HCT116 (cell line): Measurements from ENCODE around the gene PGGT1B. TPM values are rescaled to one million over a fixed set of nuclear protein-coding genes. Genes with fewer than 3 reads are reported as not detected.

Source experiments
- ATAC-seq: fragments of 200-7000 bp; cut with Tn5 transposase; 2 replicates; pipeline ENCODE4 v1.9.1; 2020; ENCODE audit warnings: mild to moderate bottlenecking, moderate library complexity
- BruUV-seq: library from RNA; stranded (reverse); fragments of 400-500 nt; replicated peaks from 2 replicates; lab custom pipeline; 2021; lab: Mats Ljungman, UMichigan
- CTCF ChIA-PET: fragments of 300-600 bp; sonication (Branson Sonifier 250); formaldehyde crosslinking; loops from one replicate; lab custom pipeline; 2021; ENCODE audit warnings: antibody characterized with exemption; lab: Charles Lee
- POLR2A ChIA-PET: fragments of 300-600, 350-600 bp; sonication (Branson Sonifier 250); formaldehyde crosslinking; loops from one replicate; lab custom pipeline; 2021; ENCODE audit warnings: antibody characterized with exemption; lab: Charles Lee
- RAD21 ChIA-PET, 2 experiments: fragments of 300-600 bp; sonication (Branson Sonifier 250); formaldehyde crosslinking; loops; one replicate each; lab custom pipeline; 2023; ENCODE audit warnings: low total read pairs in 2 of 2; ENCODE audit not compliant: uncharacterized antibody in 2 of 2, unreplicated experiment in 2 of 2, low non-redundant PET in 1 of 2; lab: Charles Lee
- DNase-seq: peaks from one replicate; pipeline ENCODE4 v3.0.0-alpha.2; 2010; ENCODE audit warnings: low read depth, low spot score
- H2AFZ ChIP-seq: fragments of 200-600 bp; shearing (Covaris generic), sonication (generic); 2 replicates; pipeline ENCODE4 v1.6.1; 2017; ENCODE audit warnings: low read depth, mixed run types, mixed read lengths, antibody characterized with exemption, low read length; ENCODE audit not compliant: poor library complexity, severe bottlenecking
- H3K27ac ChIP-seq: 2 replicates; pipeline ENCODE4 v1.5.1; 2012; ENCODE audit warnings: low read depth, low read length
- H3K27me3 ChIP-seq: fragments of 200-600 bp; sonication (generic); 2 replicates; pipeline ENCODE4 v1.6.1; 2016; ENCODE audit warnings: mixed run types, low read length, mixed read lengths; ENCODE audit not compliant: insufficient read depth
- H3K36me3 ChIP-seq, 2 experiments: fragments of 200-500 bp in 1 of 2; fragments of 200-600 bp in 1 of 2; sonication (Bioruptor generic) in 1 of 2; sonication (generic) in 1 of 2; 2 replicates each; pipeline versions ENCODE4 v1.5.1 to v1.6.1; 2014 to 2016; ENCODE audit warnings: low read length in 2 of 2, inconsistent platforms in 1 of 2, mixed read lengths in 1 of 2, mixed run types in 1 of 2; ENCODE audit not compliant: insufficient read depth in 2 of 2, control insufficient read depth in 1 of 2
- H3K4me1 ChIP-seq, 2 experiments: fragments of 200-600 bp in 1 of 2; sonication (generic) in 1 of 2; 2 replicates each; pipeline versions ENCODE4 v1.5.1 to v1.6.1; 2012 to 2017; ENCODE audit warnings: low read length in 2 of 2, inconsistent platforms in 1 of 2, mild to moderate bottlenecking in 1 of 2, mixed read lengths in 1 of 2, mixed run types in 1 of 2, moderate library complexity in 1 of 2; ENCODE audit not compliant: insufficient read depth in 2 of 2, control insufficient read depth in 1 of 2
- H3K4me2 ChIP-seq: fragments of 200-600 bp; sonication (generic); 2 replicates; pipeline ENCODE4 v1.6.1; 2017; ENCODE audit warnings: mixed run types, low read length, mixed read lengths
- H3K4me3 ChIP-seq, 2 experiments: fragments of 200-600 bp in 1 of 2; sonication (generic) in 1 of 2; replicated peaks in 1 of 2; 2 replicates each; pipeline ENCODE4 v1.5.1; 2011 to 2016; ENCODE audit warnings: low read length in 2 of 2, control low read depth in 1 of 2, low read depth in 1 of 2, mild to moderate bottlenecking in 1 of 2, mixed read lengths in 1 of 2, mixed run types in 1 of 2
- H3K79me2 ChIP-seq: fragments of 200-600 bp; sonication (generic); 2 replicates; pipeline ENCODE4 v1.6.1; 2017; ENCODE audit warnings: mild to moderate bottlenecking, mixed run types, low read length, moderate library complexity, mixed read lengths; ENCODE audit not compliant: insufficient read depth
- H3K9ac ChIP-seq: fragments of 200-600 bp; sonication (generic); 2 replicates; pipeline ENCODE4 v1.6.1; 2016; ENCODE audit warnings: low read length, mixed read lengths
- H3K9me2 ChIP-seq: fragments of 200-600 bp; sonication (generic), shearing (Covaris generic); 2 replicates; pipeline ENCODE4 v1.6.1; 2017; ENCODE audit warnings: mixed run types, mild to moderate bottlenecking, moderate library complexity; ENCODE audit not compliant: insufficient read depth
- H3K9me3 ChIP-seq, 2 experiments: fragments of 200-500 bp in 1 of 2; fragments of 200-600 bp in 1 of 2; sonication (Bioruptor generic) in 1 of 2; sonication (generic) in 1 of 2; 2 replicates each; pipeline ENCODE4 v1.6.1; 2014 to 2017; ENCODE audit warnings: low read length in 2 of 2, mixed read lengths in 2 of 2, inconsistent platforms in 1 of 2, low read depth in 1 of 2, mild to moderate bottlenecking in 1 of 2, mixed run types in 1 of 2, moderate library complexity in 1 of 2; ENCODE audit not compliant: control insufficient read depth in 1 of 2, insufficient read depth in 1 of 2
- H4K20me1 ChIP-seq: fragments of 200-600 bp; sonication (generic), shearing (Covaris generic); 2 replicates; pipeline ENCODE4 v1.6.1; 2017; ENCODE audit warnings: mixed run types, mild to moderate bottlenecking, moderate library complexity; ENCODE audit not compliant: insufficient read depth
- CBX3 ChIP-seq: IDR thresholded peaks from 2 replicates; pipeline ENCODE4 v1.6.1; 2012; ENCODE audit warnings: low read depth
- EGR1 ChIP-seq: IDR thresholded peaks from 2 replicates; pipeline ENCODE4 v1.6.1; 2012; ENCODE audit warnings: low read depth
- ELF1 ChIP-seq: IDR thresholded peaks from 2 replicates; pipeline ENCODE4 v1.6.1; 2012; ENCODE audit warnings: low read depth, borderline replicate concordance
- EZH2phosphoT487 ChIP-seq: fragments of 200-600 bp; IDR thresholded peaks from 2 replicates; pipeline ENCODE4 v1.6.1; 2018; ENCODE audit warnings: antibody characterized with exemption, borderline replicate concordance
- JUND ChIP-seq: IDR thresholded peaks from 2 replicates; pipeline ENCODE4 v1.6.1; 2012
- POLR2A ChIP-seq: IDR thresholded peaks from 2 replicates; pipeline ENCODE4 v1.7.0; 2011; ENCODE audit warnings: borderline replicate concordance; ENCODE audit not compliant: insufficient read depth, insufficient read length; ENCODE audit errors: extremely low read depth
- RAD21 ChIP-seq: IDR thresholded peaks from 2 replicates; pipeline ENCODE4 v1.6.1; 2012; ENCODE audit warnings: low read depth, mild to moderate bottlenecking
- SP1 ChIP-seq: IDR thresholded peaks from 2 replicates; pipeline ENCODE4 v1.6.1; 2012; ENCODE audit warnings: low read depth
- TCF7L2 ChIP-seq: IDR thresholded peaks from 2 replicates; pipeline ENCODE4 v1.7.0; 2011; ENCODE audit warnings: borderline replicate concordance, inconsistent platforms; ENCODE audit not compliant: insufficient read depth, insufficient read length; ENCODE audit errors: extremely low read depth
- ZFX ChIP-seq: fragments of 450-650 bp; IDR thresholded peaks from 2 replicates; pipeline ENCODE4 v1.6.1; 2017
- intact Hi-C: fragments of 100-400 bp; cut with micrococcal nuclease; formaldehyde crosslinking; loops from 2 replicates; pipeline ENCODE4 v1.10.0; 2022
- total RNA-seq: library from RNA; stranded (reverse); gene quantifications from one replicate; pipeline ENCODE4 v1.2.1, GENCODE V29; 2021; ENCODE audit not compliant: unreplicated experiment
- TF ChIP-seq, protein P1 (sequence below): IDR thresholded peaks from 2 replicates; pipeline ENCODE4 v1.6.1; 2011; ENCODE audit warnings: mild to moderate bottlenecking, low read length, moderate library complexity; ENCODE audit not compliant: insufficient replicate concordance; ENCODE audit errors: extremely low read depth
- TF ChIP-seq, protein P2 (sequence below): IDR thresholded peaks from 2 replicates; pipeline ENCODE4 v1.6.1; 2012; ENCODE audit warnings: low read depth

Gene PGGT1B
- total RNA-seq, 1 experiment from 2014 or later, result 45.8 TPM

DNA sequence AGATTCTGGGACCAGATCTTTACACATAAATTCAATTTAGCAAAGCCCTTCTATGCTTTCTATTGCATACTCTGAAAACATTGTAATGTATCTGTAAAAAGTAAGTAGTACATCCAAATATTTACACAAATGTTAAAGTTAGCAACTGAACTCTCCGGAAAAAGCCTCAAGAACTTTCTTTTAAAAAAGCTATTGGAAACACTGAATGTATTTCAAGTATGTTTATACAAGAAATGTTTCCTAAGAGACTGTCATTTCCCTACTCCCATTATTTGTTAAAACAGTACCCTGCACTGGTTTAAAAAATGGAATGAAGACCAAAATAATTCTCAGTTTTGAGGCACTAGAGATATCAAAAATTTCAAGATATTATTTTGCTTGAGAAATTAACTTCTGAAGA is 48.1 kb downstream of the PGGT1B start:
- no peaks in the 10 kb centered on the region for H3K27me3 ChIP-seq
- H3K9ac ChIP-seq, result no peak overlapping the region
- RAD21 ChIA-PET, result no interaction called here
- no peaks in the 10 kb centered on the region; the same call in none of the 2 replicates for H3K79me2 ChIP-seq
- H3K4me2 ChIP-seq, result no peak overlapping the region
- H3K4me1 ChIP-seq, result no peaks in the 10 kb centered on the region
- H3K9me2 ChIP-seq, result no peaks in the 10 kb centered on the region
- H4K20me1 ChIP-seq, result no peaks in the 10 kb centered on the region
- TF ChIP-seq POLR2A (no peak), TCF7L2 (no peak), SP1 (no peak), EGR1 (no peak), CBX3 (no peak), ZFX (no peak), EZH2phosphoT487 (no peak), JUND (no peak), ELF1 (no peak), RAD21 (no peak)
- TF ChIP-seq, protein P1, sequence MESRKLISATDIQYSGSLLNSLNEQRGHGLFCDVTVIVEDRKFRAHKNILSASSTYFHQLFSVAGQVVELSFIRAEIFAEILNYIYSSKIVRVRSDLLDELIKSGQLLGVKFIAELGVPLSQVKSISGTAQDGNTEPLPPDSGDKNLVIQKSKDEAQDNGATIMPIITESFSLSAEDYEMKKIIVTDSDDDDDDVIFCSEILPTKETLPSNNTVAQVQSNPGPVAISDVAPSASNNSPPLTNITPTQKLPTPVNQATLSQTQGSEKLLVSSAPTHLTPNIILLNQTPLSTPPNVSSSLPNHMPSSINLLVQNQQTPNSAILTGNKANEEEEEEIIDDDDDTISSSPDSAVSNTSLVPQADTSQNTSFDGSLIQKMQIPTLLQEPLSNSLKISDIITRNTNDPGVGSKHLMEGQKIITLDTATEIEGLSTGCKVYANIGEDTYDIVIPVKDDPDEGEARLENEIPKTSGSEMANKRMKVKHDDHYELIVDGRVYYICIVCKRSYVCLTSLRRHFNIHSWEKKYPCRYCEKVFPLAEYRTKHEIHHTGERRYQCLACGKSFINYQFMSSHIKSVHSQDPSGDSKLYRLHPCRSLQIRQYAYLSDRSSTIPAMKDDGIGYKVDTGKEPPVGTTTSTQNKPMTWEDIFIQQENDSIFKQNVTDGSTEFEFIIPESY, result no peak
- TF ChIP-seq, protein P2, sequence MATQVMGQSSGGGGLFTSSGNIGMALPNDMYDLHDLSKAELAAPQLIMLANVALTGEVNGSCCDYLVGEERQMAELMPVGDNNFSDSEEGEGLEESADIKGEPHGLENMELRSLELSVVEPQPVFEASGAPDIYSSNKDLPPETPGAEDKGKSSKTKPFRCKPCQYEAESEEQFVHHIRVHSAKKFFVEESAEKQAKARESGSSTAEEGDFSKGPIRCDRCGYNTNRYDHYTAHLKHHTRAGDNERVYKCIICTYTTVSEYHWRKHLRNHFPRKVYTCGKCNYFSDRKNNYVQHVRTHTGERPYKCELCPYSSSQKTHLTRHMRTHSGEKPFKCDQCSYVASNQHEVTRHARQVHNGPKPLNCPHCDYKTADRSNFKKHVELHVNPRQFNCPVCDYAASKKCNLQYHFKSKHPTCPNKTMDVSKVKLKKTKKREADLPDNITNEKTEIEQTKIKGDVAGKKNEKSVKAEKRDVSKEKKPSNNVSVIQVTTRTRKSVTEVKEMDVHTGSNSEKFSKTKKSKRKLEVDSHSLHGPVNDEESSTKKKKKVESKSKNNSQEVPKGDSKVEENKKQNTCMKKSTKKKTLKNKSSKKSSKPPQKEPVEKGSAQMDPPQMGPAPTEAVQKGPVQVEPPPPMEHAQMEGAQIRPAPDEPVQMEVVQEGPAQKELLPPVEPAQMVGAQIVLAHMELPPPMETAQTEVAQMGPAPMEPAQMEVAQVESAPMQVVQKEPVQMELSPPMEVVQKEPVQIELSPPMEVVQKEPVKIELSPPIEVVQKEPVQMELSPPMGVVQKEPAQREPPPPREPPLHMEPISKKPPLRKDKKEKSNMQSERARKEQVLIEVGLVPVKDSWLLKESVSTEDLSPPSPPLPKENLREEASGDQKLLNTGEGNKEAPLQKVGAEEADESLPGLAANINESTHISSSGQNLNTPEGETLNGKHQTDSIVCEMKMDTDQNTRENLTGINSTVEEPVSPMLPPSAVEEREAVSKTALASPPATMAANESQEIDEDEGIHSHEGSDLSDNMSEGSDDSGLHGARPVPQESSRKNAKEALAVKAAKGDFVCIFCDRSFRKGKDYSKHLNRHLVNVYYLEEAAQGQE, result no peak
- intact Hi-C loops, result no loop called here
- DNase-seq, result no peak
- no peak for ATAC-seq
- H3K36me3 ChIP-seq, result no peaks in the 10 kb centered on the region
- H3K4me3 ChIP-seq, result no peak overlapping the region
- POLR2A ChIA-PET, result no interaction called here
- no peak overlapping the region for H3K27ac ChIP-seq
- CTCF ChIA-PET, result no interaction called here
- H3K9me3 ChIP-seq, result no peaks in the 10 kb centered on the region
- no peak overlapping the region for H2AFZ ChIP-seq
- no TSS peak for BruUV-seq
